Neural crest cell (in vitro differentiated cells): ENCODE measurements around the gene BEND5. TPM values are rescaled to one million over a fixed set of nuclear protein-coding genes. Genes with fewer than 3 reads are reported as not detected.

Experiments used
- DNase-seq: peaks from one replicate; pipeline ENCODE4 v3.0.0; 2021; ENCODE audit warnings: low read depth, mixed read lengths, low spot score
- H3K27ac Mint-ChIP-seq: one replicate; pipeline ENCODE4 v1.8.0; 2021; ENCODE audit warnings: mild to moderate bottlenecking, mixed read lengths; ENCODE audit not compliant: unreplicated experiment
- H3K27me3 Mint-ChIP-seq: 2 replicates; pipeline ENCODE4 v1.8.0; 2021; ENCODE audit warnings: low read depth, mild to moderate bottlenecking, mixed read lengths
- H3K36me3 Mint-ChIP-seq: 2 replicates; pipeline ENCODE4 v1.8.0; 2021; ENCODE audit warnings: low read depth, mild to moderate bottlenecking, mixed read lengths
- H3K4me1 Mint-ChIP-seq: 2 replicates; pipeline ENCODE4 v1.8.0; 2021; ENCODE audit warnings: mixed read lengths
- H3K4me3 Mint-ChIP-seq: one replicate; pipeline ENCODE4 v1.8.0; 2021; ENCODE audit warnings: mild to moderate bottlenecking, mixed read lengths
- H3K9me3 Mint-ChIP-seq: 2 replicates; pipeline ENCODE4 v1.8.0; 2021; ENCODE audit warnings: mixed read lengths
- total RNA-seq: library from RNA; stranded (reverse); gene quantifications from 2 replicates; pipeline ENCODE4 v1.2.1, GENCODE V29; 2021
- TF ChIP-seq, protein P1 (sequence below): fragments of 200-600 bp; sonication (generic); conservative IDR thresholded peaks from 2 replicates; pipeline ENCODE4 v1.5.0; 2021; ENCODE audit warnings: antibody characterized with exemption, mild to moderate bottlenecking

The BEND5 gene
- total RNA-seq, 1 donor from 2014 or later: 18.0 TPM

DNA sequence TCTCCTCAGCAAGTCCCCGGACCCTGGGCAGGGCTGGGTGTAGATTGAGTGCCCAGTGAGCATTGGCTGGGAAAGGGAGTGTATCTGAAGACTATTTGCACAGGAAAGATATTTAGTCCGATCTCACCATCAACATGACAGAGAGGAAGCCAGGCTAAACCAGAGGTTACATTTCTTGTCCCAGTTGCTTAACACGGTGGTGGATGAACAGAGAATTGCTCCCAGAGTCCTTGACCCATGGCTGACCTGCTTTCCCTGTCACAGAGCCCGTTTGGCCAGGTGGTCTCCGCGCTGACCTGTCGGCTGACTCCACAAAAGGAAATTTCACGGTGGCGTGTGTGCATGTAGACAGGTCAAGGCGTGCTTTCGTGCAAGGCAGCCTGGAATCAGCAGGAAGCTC is 83.5 kb downstream of the BEND5 start:
- no peak overlapping the region for H3K4me3 Mint-ChIP-seq
- H3K4me1 Mint-ChIP-seq: peaks cover 3% of the 10 kb centered on the region
- H3K36me3 Mint-ChIP-seq: no peaks in the 10 kb centered on the region

DNA sequence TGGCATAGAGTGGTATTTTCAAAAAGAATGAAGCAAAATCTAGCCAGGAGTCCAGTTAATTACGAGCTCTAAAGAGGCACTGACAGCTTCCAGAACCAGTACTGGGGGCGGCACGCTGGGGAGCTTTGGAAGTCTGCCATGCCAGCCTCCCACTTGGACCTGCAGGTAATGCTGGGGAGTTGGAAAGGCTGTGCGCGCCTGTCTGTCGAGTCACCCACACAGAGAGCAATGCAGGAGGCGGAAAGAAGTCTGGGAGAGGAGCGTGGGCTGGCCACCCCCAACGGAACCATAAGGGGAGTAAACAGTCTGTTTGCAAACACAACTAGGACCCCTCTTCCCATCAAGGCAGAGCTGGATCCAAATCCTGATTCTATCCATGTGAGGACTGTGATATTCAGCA is 84.5 kb downstream of the BEND5 start:
- Mint-ChIP-seq H3K9me3 (no peaks in the 10 kb centered on the region), H3K4me1 (peaks cover 4% of the 10 kb centered on the region), H3K36me3 (no peaks in the 10 kb centered on the region), H3K27ac (no peak overlapping the region), H3K27me3 (peaks cover 33% of the 10 kb centered on the region), H3K4me3 (no peak overlapping the region)
- no peak for DNase-seq
- TF ChIP-seq, protein P1, sequence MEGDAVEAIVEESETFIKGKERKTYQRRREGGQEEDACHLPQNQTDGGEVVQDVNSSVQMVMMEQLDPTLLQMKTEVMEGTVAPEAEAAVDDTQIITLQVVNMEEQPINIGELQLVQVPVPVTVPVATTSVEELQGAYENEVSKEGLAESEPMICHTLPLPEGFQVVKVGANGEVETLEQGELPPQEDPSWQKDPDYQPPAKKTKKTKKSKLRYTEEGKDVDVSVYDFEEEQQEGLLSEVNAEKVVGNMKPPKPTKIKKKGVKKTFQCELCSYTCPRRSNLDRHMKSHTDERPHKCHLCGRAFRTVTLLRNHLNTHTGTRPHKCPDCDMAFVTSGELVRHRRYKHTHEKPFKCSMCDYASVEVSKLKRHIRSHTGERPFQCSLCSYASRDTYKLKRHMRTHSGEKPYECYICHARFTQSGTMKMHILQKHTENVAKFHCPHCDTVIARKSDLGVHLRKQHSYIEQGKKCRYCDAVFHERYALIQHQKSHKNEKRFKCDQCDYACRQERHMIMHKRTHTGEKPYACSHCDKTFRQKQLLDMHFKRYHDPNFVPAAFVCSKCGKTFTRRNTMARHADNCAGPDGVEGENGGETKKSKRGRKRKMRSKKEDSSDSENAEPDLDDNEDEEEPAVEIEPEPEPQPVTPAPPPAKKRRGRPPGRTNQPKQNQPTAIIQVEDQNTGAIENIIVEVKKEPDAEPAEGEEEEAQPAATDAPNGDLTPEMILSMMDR: no peak

More for the DNA sequence above, 83.5 kb downstream of the BEND5 start:
- Mint-ChIP-seq H3K9me3 (no peaks in the 10 kb centered on the region), H3K27me3 (peaks cover 33% of the 10 kb centered on the region), H3K27ac (no peak overlapping the region)
- TF ChIP-seq, protein P1: no peak
- DNase-seq: no peak

DNA sequence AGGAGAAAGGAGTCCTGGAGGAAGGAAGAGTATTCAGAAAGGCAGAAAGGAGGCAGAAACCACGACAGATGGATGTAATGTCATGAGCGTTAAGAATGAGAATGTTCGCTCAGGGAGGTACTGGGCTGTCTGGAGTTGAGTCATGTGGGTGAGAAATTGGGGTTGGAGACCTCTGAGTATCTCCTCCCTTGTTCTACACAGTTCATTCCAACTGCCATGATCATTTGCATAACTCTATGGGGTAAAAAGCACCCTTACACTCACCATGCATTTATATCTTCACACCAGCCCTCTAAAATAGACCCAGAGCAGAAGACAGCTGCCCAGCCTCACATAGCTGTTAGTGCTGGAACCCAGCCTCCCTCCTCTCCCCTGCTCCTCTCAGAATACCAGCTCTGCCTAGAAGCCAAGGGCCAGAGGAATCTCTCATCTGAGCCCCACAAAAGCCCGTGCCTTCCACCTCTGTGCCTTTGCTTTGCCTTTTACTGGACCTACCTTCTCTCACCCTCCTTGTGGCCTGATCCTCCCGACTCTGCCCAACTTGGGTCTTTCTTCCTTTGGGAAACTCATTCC is 85.2 kb downstream of the BEND5 start:
- TF ChIP-seq, protein P1: no peak
- Mint-ChIP-seq H3K27ac (no peak overlapping the region), H3K4me1 (peaks cover 11% of the 10 kb centered on the region), H3K36me3 (no peaks in the 10 kb centered on the region), H3K4me3 (no peak overlapping the region), H3K27me3 (peaks cover 30% of the 10 kb centered on the region), H3K9me3 (no peaks in the 10 kb centered on the region)
- no peak for DNase-seq

DNA sequence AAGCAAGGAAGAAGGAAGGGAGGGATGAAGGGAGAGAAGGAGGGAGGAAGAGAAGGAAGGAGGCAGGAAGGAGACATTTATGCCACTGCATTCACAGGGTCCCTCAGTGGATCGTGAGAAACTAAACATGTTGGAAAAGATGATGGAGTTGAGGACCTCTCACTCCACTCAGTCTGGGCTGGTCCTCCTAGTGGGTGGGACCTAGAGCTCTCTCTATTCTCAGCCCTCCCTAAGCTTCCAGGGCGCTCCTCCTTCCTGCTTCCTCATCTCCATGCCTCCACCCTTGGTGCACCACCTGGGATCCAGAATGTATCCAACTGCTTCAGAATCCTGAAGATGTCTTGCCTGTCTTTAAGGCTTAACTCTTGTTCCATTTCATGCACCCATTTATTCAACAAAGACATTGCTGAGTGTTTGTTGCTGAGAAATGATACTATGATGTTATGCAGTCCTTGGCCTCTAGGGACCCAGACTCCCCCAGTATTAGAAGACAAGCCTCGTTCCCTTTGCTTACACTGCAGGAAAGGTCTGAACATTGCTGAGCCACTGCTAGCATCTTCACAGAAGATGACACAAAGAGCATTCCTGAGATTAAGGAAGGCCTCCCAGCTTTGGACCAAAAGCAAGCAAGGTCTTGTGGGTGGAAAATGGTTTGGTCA is 88.5 kb downstream of the BEND5 start:
- DNase-seq: no peak
- no peaks in the 10 kb centered on the region for H3K36me3 Mint-ChIP-seq
- no peak overlapping the region for H3K4me3 Mint-ChIP-seq
- H3K27ac Mint-ChIP-seq: no peak overlapping the region
- H3K27me3 Mint-ChIP-seq: peaks cover 19% of the 10 kb centered on the region
- H3K9me3 Mint-ChIP-seq: no peaks in the 10 kb centered on the region
- TF ChIP-seq, protein P1: peak; percentile 48
- peaks cover 17% of the 10 kb centered on the region for H3K4me1 Mint-ChIP-seq

DNA sequence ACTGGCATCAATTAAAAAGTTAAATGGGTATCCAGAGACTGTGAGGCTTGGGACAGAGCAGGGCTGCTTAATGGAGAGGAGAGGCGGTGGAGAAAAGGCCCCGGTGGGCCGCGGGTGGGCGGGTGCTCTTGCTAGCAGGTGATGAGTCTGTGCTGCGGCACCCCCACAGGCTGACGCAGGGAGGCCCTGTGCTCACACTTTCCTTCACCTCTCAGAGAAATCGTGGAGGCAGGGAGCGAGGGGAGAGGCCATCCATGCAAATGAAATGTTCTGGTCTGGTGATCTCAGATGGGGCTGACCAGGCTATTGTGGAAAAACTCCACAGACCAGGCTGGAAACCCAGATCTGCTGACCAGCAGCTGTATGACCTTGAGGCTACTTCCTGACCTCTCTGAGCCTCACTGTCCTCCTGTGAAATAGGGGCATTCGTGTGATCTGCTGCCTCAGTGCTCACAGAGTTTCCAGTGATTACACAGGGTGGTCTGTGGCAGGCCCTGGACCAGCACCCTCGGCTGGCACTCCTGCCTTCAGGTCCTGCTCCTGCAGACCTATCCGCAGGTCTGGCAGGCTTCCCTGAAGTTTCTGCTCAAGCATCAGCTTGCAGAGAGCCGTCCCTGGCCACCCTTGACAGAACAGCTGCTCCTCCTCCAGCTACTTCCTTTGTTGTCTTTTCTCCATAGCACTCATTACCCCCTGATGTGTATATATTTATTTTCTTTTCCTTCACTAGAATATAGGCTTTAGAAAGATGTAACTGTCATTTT is 89.2 kb downstream of the BEND5 start:
- Mint-ChIP-seq H3K9me3 (no peaks in the 10 kb centered on the region), H3K27ac (no peak overlapping the region), H3K4me1 (peaks cover 17% of the 10 kb centered on the region), H3K4me3 (no peak overlapping the region), H3K27me3 (peaks cover 12% of the 10 kb centered on the region), H3K36me3 (no peaks in the 10 kb centered on the region)
- DNase-seq: no peak
- TF ChIP-seq, protein P1: no peak
